Mammary epithelial cell (primary cell): ENCODE measurements around the gene BCAS3.

Experiments
- CTCF ChIP-seq, 2 donors: IDR thresholded peaks in 1 of 2; conservative IDR thresholded peaks in 1 of 2; 2 replicates each; pipeline ENCODE4 v1.5.1; 2011 to 2012; ENCODE audit warnings: inconsistent platforms in 2 of 2, low read length in 2 of 2, mild to moderate bottlenecking in 2 of 2, control low read depth in 1 of 2, low read depth in 1 of 2; ENCODE audit not compliant: insufficient read depth in 1 of 2; ENCODE audit errors: extremely low read depth in 1 of 2
- EZH2 ChIP-seq: IDR thresholded peaks from 2 replicates; pipeline ENCODE4 v1.6.1; 2012; ENCODE audit warnings: low read length, inconsistent platforms, borderline replicate concordance

- no peak for TF ChIP-seq CTCF (conservative IDR thresholded peaks at IDR 0.05 in 1 of 2, IDR thresholded peaks at IDR 0.05 in 1 of 2; ENCODE audit: extremely low read depth in 1 of 2, insufficient read depth in 1 of 2, low read depth in 1 of 2, low read length in 2 of 2)
- TF ChIP-seq EZH2: no peak
These were observed 743.2 kb downstream of the BCAS3 start for GRCh38 chr17:61420745-61421398.
